SJSA1 (cell line): ENCODE results near the gene CBR1. TPM values are rescaled to one million over a fixed set of nuclear protein-coding genes. Genes with fewer than 3 reads are reported as not detected.

Experiments
- DNase-seq, 2 experiments: peaks; one replicate each; pipeline ENCODE4 v3.0.0-alpha.2; 2015 to 2020; ENCODE audit warnings: low spot score in 2 of 2, low read depth in 1 of 2
- H3K27ac ChIP-seq: fragments of 250-450 bp; sonication (Bioruptor Pico); 2 replicates; pipeline ENCODE4 v1.5.1; 2020; ENCODE audit warnings: mild to moderate bottlenecking, moderate library complexity
- H3K27me3 ChIP-seq: fragments of 250-450 bp; sonication (Bioruptor Pico); replicated peaks from 2 replicates; pipeline ENCODE4 v1.5.1; 2020; ENCODE audit warnings: mild to moderate bottlenecking, moderate library complexity
- H3K36me3 ChIP-seq: fragments of 250-450 bp; sonication (Bioruptor Pico); 2 replicates; pipeline ENCODE4 v1.5.1; 2020; ENCODE audit warnings: mild to moderate bottlenecking
- H3K4me1 ChIP-seq: fragments of 250-450 bp; sonication (Bioruptor Pico); replicated peaks from 2 replicates; pipeline ENCODE4 v1.6.1; 2021; ENCODE audit warnings: mild to moderate bottlenecking
- H3K4me3 ChIP-seq: fragments of 250-450 bp; sonication (Bioruptor Pico); 2 replicates; pipeline ENCODE4 v1.5.1; 2020; ENCODE audit warnings: mild to moderate bottlenecking
- H3K9me3 ChIP-seq: fragments of 250-450 bp; sonication (Bioruptor Pico); replicated peaks from 2 replicates; pipeline ENCODE4 v1.5.1; 2020; ENCODE audit warnings: mild to moderate bottlenecking
- total RNA-seq: library from RNA; depleted of rRNA; stranded (reverse); fragments of >200 nt; shearing (Covaris generic); gene quantifications from 2 replicates; pipeline ENCODE4 v1.2.3, GENCODE V29; 2014; rRNA removed

Gene CBR1
- 105 and 169 TPM in 2 replicates for total RNA-seq

DNA sequence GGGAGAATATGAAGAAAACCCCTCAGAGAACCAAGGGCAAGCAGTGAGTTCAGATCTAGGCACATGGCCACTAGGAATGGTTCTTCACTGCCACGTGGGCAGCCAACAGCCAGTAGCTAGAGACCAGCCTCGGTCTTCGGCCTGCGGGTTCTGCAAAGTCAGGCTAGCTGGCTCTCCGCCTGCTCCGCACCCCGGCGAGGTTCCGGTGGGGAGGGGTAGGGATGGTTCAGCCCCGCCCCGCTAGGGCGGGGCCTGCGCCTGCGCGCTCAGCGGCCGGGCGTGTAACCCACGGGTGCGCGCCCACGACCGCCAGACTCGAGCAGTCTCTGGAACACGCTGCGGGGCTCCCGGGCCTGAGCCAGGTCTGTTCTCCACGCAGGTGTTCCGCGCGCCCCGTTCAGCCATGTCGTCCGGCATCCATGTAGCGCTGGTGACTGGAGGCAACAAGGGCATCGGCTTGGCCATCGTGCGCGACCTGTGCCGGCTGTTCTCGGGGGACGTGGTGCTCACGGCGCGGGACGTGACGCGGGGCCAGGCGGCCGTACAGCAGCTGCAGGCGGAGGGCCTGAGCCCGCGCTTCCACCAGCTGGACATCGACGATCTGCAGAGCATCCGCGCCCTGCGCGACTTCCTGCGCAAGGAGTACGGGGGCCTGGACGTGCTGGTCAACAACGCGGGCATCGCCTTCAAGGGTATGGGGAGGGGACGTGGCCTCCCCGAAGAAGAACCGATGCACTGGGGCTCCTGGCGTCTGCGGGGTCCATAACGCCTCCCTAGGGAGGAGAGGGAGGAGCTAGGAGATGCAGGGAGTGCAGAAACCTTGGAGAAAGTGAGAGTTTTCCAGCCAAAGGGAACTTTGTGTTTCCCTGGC, at the start of gene CBR1:
Gene CBR1, plus strand, starts transcription at position 312 of the 871 bp plus-strand sequence. Its CDS starts 92 bp downstream, at position 404.
- peak; percentile 81 to 95 for DNase-seq
- Histone ChIP-seq H3K27ac (peak within 1 kb of the TSS; percentile 65), H3K4me1 (peaks cover 18% of the 10 kb centered on the region), H3K36me3 (peaks cover 32% of the 10 kb centered on the region), H3K27me3 (no peaks in the 10 kb centered on the region), H3K9me3 (peaks cover 10% of the 10 kb centered on the region), H3K4me3 (peak within 1 kb of the TSS; percentile 72)

DNA sequence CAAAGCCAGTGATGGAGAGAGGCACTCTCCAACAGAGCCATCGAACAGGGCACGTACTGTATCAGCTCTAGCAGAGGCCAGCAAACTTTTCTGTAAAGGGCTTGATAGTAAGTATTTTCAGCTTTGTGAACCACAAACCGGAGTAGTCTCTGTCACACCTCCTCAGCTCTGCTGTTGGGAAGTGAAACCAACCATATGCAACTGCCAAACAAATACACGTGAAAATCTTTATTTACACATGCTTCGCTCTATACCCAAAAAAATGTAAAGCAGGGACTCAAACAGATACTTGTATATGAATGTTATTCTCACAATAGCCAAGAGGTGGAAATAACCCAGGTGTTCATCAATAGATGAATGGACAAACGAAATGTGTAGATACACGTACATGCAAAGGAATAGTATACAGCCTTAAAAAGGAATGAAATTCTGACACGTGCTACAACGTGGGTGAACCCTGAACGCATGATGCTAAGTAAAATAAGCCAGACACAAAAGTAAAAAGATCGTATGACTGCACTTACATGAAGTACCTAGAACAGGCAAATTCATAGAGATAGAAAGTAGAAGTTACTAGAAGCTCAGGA, 48.5 kb upstream of the CBR1 start:
- H3K36me3 ChIP-seq: no peaks in the 10 kb centered on the region
- H3K4me3 ChIP-seq: no peak overlapping the region
- DNase-seq: no peak
- no peak overlapping the region for H3K27ac ChIP-seq
- H3K27me3 ChIP-seq: 0 out of 2 replicates have a peak, but pooled peaks cover 4% of the 10 kb centered on the region
- H3K9me3 ChIP-seq: no peaks in the 10 kb centered on the region
- H3K4me1 ChIP-seq: no peaks in the 10 kb centered on the region

DNA sequence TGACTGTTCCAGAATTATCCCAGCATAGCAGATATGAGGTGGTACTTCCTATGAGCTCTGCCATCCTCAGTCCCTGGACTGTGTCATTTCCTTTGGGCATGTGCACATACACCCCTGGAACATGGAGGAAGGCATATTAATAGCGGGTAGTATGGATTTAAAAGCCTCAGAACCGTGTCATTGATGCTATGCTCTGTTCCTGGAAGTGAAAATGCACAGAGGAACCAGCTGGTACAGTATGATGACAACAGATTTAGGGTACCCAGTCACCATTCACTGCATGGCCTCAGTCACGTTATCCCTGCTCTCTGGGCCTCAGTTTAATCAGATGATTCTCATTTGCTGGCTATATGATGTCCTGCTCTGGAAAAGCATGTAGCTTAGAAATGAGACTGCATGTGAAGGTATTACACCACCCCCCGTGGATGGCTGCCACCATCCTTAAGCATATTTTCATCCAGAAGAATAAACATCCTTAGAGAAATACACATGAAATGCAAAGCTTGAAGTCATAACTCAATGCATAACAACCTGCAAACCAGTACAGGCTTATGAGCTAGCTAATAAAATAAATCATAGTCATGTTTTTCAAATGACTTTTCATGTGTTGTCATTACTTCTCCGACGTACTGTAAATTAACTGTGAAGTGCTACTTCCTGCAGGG, 47.3 kb upstream of the CBR1 start:
- DNase-seq: no peak
- Histone ChIP-seq H3K9me3 (no peaks in the 10 kb centered on the region), H3K4me1 (no peaks in the 10 kb centered on the region), H3K27ac (no peak overlapping the region), H3K4me3 (no peak overlapping the region), H3K36me3 (no peaks in the 10 kb centered on the region), H3K27me3 (0 out of 2 replicates have a peak, but pooled peaks cover 2% of the 10 kb centered on the region)

DNA sequence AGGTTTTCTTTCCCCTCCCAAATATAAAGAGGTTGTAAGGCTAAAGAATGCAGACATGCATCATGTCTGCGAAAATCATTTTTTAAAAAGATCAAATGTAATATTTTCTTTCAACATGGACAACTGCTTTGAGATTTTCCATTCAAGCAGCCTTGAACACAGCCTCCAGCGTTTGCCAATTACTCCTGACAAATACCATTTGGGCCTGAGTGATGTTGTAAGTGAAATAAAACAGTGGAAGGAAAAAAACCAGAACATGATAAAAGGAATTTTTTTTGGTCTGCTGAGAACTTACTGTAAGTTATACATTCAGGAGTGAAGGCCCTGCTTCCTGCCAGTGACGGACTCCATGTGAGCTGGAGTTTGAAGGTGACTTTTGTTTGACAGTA, 46.7 kb upstream of the CBR1 start:
- no peak overlapping the region for H3K27ac ChIP-seq
- H3K27me3 ChIP-seq: 0 out of 2 replicates have a peak, but pooled peaks cover 2% of the 10 kb centered on the region
- no peak for DNase-seq
- H3K36me3 ChIP-seq: no peaks in the 10 kb centered on the region
- H3K4me3 ChIP-seq: no peak overlapping the region
- H3K4me1 ChIP-seq: no peaks in the 10 kb centered on the region
- no peaks in the 10 kb centered on the region for H3K9me3 ChIP-seq

DNA sequence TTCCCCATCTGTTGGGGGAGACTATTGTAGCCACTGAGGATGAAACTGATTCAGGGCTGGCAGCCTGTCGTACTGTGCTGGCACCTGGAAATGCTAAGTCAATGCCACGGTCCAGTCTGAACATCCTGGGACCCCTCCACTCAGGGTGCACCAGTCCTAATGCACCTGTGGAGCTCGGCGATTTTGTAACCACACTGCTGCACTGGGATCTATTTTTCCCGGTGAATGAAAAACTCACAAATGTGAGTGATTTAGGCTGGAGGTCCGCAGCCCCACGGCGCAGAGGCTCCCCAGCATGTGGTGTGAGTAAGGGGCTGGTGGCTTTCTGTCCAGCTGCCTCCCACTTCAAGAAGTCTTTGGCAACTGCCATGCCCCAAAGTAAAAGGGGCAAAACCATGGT, 45.0 kb upstream of the CBR1 start:
- Histone ChIP-seq H3K4me3 (no peak overlapping the region), H3K27me3 (no peaks in the 10 kb centered on the region), H3K9me3 (no peaks in the 10 kb centered on the region), H3K36me3 (no peaks in the 10 kb centered on the region), H3K27ac (no peak overlapping the region), H3K4me1 (no peaks in the 10 kb centered on the region)
- DNase-seq: no peak

DNA sequence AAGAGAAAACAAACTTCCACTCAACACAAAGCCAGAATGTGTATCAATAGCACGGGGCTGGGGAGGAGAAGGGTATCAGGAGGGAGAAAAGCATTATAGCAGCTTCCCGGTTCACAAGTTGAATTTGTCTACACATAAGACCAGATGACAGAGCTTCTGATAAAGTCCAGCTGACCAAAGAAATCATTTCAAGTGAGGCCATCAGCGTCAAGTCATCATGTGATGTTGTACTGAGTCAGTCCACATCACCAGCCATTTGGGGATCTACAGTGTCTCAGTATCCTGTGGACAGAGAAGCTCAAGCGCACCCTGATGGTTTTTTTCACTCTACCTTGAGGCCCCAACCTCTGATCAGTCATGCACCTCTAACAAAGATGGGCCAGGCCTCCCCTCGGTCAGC, 42.5 kb upstream of the CBR1 start:
- Histone ChIP-seq H3K4me1 (no peaks in the 10 kb centered on the region), H3K27me3 (no peaks in the 10 kb centered on the region), H3K9me3 (no peaks in the 10 kb centered on the region), H3K36me3 (no peaks in the 10 kb centered on the region), H3K4me3 (no peak overlapping the region), H3K27ac (no peak overlapping the region)
- no peak for DNase-seq

DNA sequence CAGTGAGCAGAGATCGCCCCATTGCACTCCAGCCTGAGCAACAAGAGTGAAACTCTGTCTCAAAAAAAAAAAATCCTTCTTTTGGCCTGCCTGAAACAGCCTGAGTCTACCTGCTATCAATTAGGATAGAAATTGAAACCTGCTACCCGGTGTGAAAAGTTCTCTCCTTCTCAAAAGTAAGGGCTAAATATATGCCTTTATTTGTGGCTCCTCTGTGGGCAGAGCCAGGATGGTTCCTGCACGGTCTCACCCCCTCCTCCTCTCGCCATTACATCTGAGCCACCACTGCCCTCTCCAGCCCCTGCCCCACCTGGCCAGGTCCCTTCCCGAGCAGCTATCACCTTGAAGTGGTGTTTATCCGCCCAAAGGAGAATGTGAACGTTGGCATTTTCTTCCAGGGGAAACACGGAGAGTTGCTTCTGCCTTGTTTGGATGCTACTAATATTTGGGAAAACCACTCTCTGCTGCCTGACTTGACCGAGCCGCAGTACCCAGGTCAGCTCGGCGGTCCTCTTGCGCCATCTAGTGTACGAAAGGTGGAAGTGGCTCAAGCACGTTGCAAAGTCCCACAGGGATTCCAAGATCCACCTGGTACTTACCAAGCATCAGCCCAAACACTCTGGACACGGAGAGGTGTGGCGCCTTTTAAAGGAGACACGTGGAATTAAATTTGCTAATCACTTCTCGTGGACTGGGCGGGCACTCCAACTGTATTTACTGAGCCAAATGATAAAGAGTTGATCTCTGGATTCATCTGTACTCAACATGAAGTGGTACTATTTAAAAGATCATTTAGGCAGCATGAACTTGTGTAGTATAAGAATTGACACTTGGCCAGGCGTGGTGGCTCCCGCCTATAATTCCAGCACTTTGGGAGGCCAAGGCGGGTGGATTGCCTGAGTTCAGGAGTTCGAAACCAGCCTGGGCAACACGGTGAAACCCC, 41.4 kb upstream of the CBR1 start:
- Histone ChIP-seq H3K36me3 (no peaks in the 10 kb centered on the region), H3K9me3 (no peaks in the 10 kb centered on the region), H3K27ac (no peak overlapping the region), H3K4me1 (no peaks in the 10 kb centered on the region), H3K27me3 (no peaks in the 10 kb centered on the region), H3K4me3 (no peak overlapping the region)
- DNase-seq: peak; percentile 51 to 67

DNA sequence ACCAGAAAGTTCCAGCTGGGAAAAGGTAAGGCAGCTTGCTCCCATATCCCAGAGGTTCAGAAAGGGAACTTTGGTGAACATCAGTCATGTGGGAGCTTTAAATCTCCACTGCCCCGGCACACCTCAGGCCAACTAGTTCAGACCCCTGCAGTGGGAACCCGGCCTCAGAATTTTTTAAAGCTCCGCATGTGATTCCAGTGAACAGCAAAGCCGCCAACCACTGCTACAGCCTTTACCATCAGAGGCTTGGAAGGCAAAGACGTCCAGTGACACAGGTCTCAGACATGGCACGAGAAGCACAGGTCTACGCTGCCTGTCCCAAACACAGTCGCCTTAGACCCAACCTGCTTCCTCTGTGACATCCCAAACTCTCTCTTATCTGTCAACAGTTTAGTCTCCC, 40.5 kb upstream of the CBR1 start:
- no peaks in the 10 kb centered on the region for H3K36me3 ChIP-seq
- H3K4me1 ChIP-seq: no peaks in the 10 kb centered on the region
- no peak overlapping the region for H3K27ac ChIP-seq
- H3K27me3 ChIP-seq: no peaks in the 10 kb centered on the region
- H3K4me3 ChIP-seq: no peak overlapping the region
- H3K9me3 ChIP-seq: no peaks in the 10 kb centered on the region
- no peak for DNase-seq

DNA sequence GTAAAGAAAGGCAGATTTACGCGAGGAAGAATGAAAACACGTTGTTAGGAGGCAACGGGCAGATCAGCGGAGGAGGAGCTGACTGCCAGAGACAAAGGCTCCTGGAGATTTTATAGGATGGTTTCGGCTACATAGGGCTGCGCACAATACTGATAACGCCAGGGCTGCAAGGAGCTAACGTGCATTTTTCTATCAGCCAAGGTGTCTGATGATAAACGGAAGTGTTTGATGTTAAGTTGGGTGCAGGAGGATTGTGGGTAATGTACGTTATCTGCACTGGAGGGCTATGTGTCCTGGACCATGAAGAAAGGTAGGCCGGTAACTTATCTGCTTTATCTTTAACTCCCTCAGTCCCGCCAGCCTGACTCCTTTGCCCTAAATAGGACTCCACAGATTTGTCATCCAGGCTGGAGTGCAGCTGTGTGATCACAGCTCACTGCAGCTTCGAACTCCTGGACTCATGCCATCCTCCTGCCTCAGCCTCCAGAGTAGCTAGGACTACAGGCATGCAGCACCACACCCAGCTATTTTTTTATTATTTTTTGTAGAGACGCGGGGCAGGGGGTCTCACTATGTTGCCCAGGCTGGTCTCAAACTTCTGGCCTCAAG, 39.1 kb upstream of the CBR1 start:
- DNase-seq: no peak
- Histone ChIP-seq H3K27me3 (no peaks in the 10 kb centered on the region), H3K4me1 (no peaks in the 10 kb centered on the region), H3K4me3 (no peak overlapping the region), H3K36me3 (peaks cover 10% of the 10 kb centered on the region), H3K9me3 (no peaks in the 10 kb centered on the region), H3K27ac (no peak overlapping the region)

DNA sequence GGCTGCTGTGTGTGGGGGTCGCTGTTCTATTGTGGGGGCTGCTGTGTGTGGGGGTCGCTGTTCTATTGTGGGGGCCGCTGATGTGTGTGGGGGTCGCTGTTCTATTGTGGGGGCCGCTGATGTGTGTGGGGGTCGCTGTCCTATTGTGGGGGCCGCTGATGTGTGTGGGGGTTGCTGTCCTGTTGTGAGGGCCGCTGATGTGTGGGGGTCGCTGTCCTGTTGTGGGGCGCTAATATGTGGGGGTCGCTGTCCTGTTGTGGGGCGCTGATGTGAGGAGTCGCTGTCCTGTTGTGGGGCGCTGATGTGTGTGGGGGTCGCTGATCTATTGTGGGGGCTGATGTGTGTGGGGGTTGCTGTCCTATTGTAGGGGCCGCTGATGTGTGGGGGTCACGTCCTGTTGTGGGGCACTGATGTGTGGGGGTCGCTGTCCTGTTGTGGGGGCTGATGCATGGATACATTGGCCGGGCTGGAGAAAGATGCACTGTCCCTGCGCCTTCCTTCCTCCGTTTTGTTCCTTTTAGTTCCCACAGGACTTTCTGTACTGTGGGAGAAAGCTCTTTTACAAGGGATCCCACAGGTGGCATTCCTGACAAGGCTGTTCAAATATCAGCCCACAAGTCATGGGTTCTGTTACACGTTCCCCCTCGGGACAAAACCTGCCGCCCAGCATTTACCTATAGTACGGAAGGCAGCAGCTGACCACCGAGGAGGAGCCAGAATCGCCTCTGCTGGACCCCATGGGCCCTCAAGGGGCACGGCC, 37.0 kb upstream of the CBR1 start:
- no peak for DNase-seq

DNA sequence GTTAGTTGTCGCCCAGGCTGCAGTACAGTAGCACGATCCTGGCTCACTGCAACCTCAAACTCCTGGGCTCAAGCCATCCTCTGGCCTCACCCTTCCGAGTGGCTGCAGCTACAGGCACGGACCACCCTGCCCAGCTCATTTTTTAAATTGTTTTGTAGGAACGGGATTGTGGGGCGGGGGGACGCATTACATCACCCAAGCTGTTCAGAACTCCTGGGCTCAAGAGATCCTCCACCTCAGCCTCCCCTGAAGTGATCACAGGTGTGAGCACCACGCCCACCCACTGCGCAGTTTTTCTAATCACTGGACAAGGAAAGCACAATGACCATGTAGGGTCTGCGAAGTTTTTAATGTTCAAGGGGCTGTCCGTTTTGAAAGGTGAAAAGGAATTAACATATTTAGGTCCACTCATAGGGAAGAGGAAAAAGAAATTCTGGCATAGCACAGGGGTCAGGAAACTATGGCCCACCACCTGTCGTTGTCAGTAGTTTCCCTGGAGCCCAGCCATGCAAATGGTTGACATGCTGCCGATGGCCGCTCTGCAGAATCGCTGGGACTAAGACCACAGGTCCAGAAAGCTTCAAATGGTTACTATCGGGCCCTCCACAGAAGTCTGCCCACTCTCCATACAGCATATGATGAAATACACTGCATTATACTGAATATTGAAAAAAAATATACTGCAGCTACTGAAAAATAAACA, 35.5 kb upstream of the CBR1 start:
- no peaks in the 10 kb centered on the region for H3K9me3 ChIP-seq
- H3K36me3 ChIP-seq: peaks cover 39% of the 10 kb centered on the region
- no peak overlapping the region for H3K27ac ChIP-seq
- no peak overlapping the region for H3K4me3 ChIP-seq
- no peak for DNase-seq
- no peaks in the 10 kb centered on the region for H3K4me1 ChIP-seq
- H3K27me3 ChIP-seq: no peaks in the 10 kb centered on the region

More for the DNA sequence above, 37.0 kb upstream of the CBR1 start:
- no peaks in the 10 kb centered on the region for H3K4me1 ChIP-seq
- H3K27me3 ChIP-seq: no peaks in the 10 kb centered on the region
- peaks cover 25% of the 10 kb centered on the region for H3K36me3 ChIP-seq
- H3K4me3 ChIP-seq: no peak overlapping the region
- no peaks in the 10 kb centered on the region for H3K9me3 ChIP-seq
- no peak overlapping the region for H3K27ac ChIP-seq

DNA sequence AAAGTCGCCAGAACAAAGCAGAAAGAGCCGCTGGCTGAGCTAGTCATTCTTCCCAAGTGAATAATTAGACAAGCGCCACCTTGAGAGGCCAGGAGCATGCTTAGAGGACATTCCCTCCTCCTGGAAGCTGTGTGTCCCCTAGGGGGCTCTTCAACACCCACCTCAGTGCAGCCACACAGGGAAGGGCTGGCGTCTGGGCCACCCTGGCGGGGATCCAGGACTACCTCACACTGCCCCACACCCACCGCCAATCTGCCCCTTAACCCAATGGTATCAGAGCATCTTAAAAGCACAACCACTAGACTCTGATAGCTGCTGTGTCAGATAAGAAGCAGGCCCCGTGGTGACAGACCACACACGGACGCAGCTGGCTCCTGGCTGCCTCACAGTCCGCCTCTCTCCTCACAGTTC, 34.4 kb upstream of the CBR1 start:
- no peak for DNase-seq
- H3K27me3 ChIP-seq: no peaks in the 10 kb centered on the region
- no peak overlapping the region for H3K27ac ChIP-seq
- H3K4me1 ChIP-seq: no peaks in the 10 kb centered on the region
- H3K4me3 ChIP-seq: no peak overlapping the region
- peaks cover 46% of the 10 kb centered on the region for H3K36me3 ChIP-seq
- no peaks in the 10 kb centered on the region for H3K9me3 ChIP-seq
